ENCODE measurements around the gene SCN10A.

GRCh38 chr3:38717355-38718240 is 98.4 kb downstream of the SCN10A start:
- TF ChIP-seq PATZ1 (CRISPR knock-in tag; IDR thresholded peaks at IDR 0.05; ENCODE audit: borderline replicate concordance) (no peak), ARNTL (CRISPR knock-in tag; IDR thresholded peaks at IDR 0.05; ENCODE audit: borderline replicate concordance, low read depth) (no peak), ZFP30 (CRISPR knock-in tag; IDR thresholded peaks at IDR 0.05) (no peak), TCF4 (CRISPR knock-in tag; IDR thresholded peaks at IDR 0.05; ENCODE audit: borderline replicate concordance) (no peak), CSRNP3 (CRISPR knock-in tag; IDR thresholded peaks at IDR 0.05) (no peak), GLIS3 (CRISPR knock-in tag; IDR thresholded peaks at IDR 0.05) (no peak)

Data from SK-N-SH treated with all-trans-retinoic acid at 6 μM for 48 hours (cell line).